Esophagus mucosa (tissue), 1 donor: ENCODE measurements around the gene C1QTNF1. TPM values are rescaled to one million over a fixed set of nuclear protein-coding genes. Genes with fewer than 3 reads are reported as not detected.

ENCODE experiments used
- ATAC-seq: fragments of 200-7000 bp; cut with Tn5 transposase; one replicate; pipeline ENCODE4 v1.9.1; 2020
- total RNA-seq: library from RNA; stranded (reverse); gene quantifications from one replicate; pipeline ENCODE4 v1.2.4, GENCODE V29; 2023
- donor health status: DM: yes; HTN: yes; CAD: no.

The C1QTNF1 gene
- total RNA-seq, 1 donor from 2014 or later = 4.1 TPM

- ATAC-seq = no peak
Observed at GRCh38 chr17:79082311-79083190, 58.6 kb downstream of the C1QTNF1 start.

- no peak for ATAC-seq
Observed at GRCh38 chr17:79083191-79083971, 59.4 kb downstream of the C1QTNF1 start.

GRCh38 chr17:79084291-79085153 lies 60.6 kb downstream of the C1QTNF1 start:
- no peak for ATAC-seq

GRCh38 chr17:79085154-79085920 lies 61.4 kb downstream of the C1QTNF1 start:
- no peak for ATAC-seq

GRCh38 chr17:79085921-79086551 lies 62.1 kb downstream of the C1QTNF1 start:
- no peak for ATAC-seq

- no peak for ATAC-seq
Observed at GRCh38 chr17:79086609-79087427, 62.8 kb downstream of the C1QTNF1 start.

- peak; percentile 78 for ATAC-seq
Observed at GRCh38 chr17:79087428-79088143, 63.6 kb downstream of the C1QTNF1 start.

- ATAC-seq = no peak
Observed at GRCh38 chr17:79088247-79088996, 64.5 kb downstream of the C1QTNF1 start.

GRCh38 chr17:79088997-79089328 lies 65.0 kb downstream of the C1QTNF1 start:
- ATAC-seq = no peak

GRCh38 chr17:79089720-79090442 lies 65.9 kb downstream of the C1QTNF1 start:
- ATAC-seq = no peak

- peak; percentile 21 for ATAC-seq
Observed at GRCh38 chr17:79090443-79091225, 66.7 kb downstream of the C1QTNF1 start.

- no peak for ATAC-seq
Observed at GRCh38 chr17:79091226-79091670, 67.3 kb downstream of the C1QTNF1 start.

GRCh38 chr17:79092567-79092966 lies 68.6 kb downstream of the C1QTNF1 start:
- no peak for ATAC-seq

GRCh38 chr17:79093270-79093669 lies 69.3 kb downstream of the C1QTNF1 start:
- no peak for ATAC-seq

GRCh38 chr17:79094261-79094660 lies 70.3 kb downstream of the C1QTNF1 start:
- no peak for ATAC-seq

- no peak for ATAC-seq
Observed at GRCh38 chr17:79095345-79096055, 71.5 kb downstream of the C1QTNF1 start.

GRCh38 chr17:79096477-79096876 lies 72.5 kb downstream of the C1QTNF1 start:
- no peak for ATAC-seq
